ENCODE data around the gene AMOTL1. TPM values are rescaled to one million over a fixed set of nuclear protein-coding genes. Genes with fewer than 3 reads are reported as not detected.

AMOTL1 gene
- total and polyA plus RNA-seq, 2 of the 8 experiments (the other 6 are each of a cell fraction or from before 2014, with no cell fraction given), result 9.0 to 27.6 TPM

DNA sequence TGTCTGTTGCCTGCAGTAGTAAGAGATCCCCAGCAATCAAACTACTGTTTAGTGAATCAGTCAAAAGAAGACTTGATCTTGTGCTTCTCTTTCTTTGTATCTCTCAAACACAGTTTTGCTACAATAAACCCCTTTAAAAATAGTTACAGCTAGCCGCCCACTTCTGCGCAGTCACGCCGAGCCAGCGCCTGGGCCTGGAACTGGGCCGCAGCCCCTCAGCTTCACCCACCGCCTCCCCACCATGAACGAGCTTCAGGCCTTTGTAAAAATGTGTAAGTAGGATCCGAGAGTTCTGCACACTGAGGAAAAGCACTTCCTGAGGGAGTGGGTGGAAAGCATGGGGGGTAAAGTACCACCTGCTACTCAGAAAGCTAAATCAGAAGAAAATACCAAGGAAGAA is 144.7 kb downstream of the AMOTL1 start:
- ChIA-PET CTCF (ENCODE audit: partially characterized antibody) (interaction anchor here (0.6 to 2.5 kb wide), 5 partner anchors 9 to 1888 kb away, joined by 3 to 9 read pairs (median 3); no protein-coding TSS in a partner anchor), POLR2A (ENCODE audit: partially characterized antibody) (interaction anchor here (2.2 kb wide), 1 partner anchor 12 kb away, joined by 6 read pairs; no protein-coding TSS in a partner anchor)
- H4K5ac ChIP-seq (ENCODE audit: insufficient read length, low read depth, low read length), result no peak overlapping the region
- H3K9me3 ChIP-seq (ENCODE audit: insufficient read depth in 2 of 2, low read depth in 1 of 2, low read length in 1 of 2), result no peaks in the 10 kb centered on the region
- H3K4ac ChIP-seq (replicated peaks; ENCODE audit: insufficient read length, low read depth, low read length), result no peak overlapping the region
- no peaks in the 10 kb centered on the region for H3K79me1 ChIP-seq (ENCODE audit: low read depth, low read length)
- FAIRE-seq, result no peak
- no peak overlapping the region for H3K4me3 ChIP-seq (ENCODE audit: extremely low read depth in 1 of 4, insufficient read depth in 2 of 4, low read depth in 3 of 4, low read length in 4 of 4)
- peaks cover 0 to 1% (median 0%) of the 10 kb centered on the region in 4 experiments; a peak in 1 of 7 replicates for H3K27me3 ChIP-seq (replicated peaks in 1 of 4; ENCODE audit: control insufficient read depth in 3 of 4, extremely low read depth in 1 of 4, insufficient read depth in 3 of 4, low read length in 3 of 4)
- H3K9ac ChIP-seq (replicated peaks in 1 of 4; ENCODE audit: extremely low read depth in 1 of 4, low read depth in 3 of 4, low read length in 3 of 4), result no peak overlapping the region
- H3K36me3 ChIP-seq (ENCODE audit: control insufficient read depth in 2 of 4, insufficient read depth in 4 of 4, low read length in 3 of 4), result no peaks in the 10 kb centered on the region
- H2BK20ac ChIP-seq (ENCODE audit: low read length), result no peak overlapping the region
- H3K27ac ChIP-seq (ENCODE audit: low read depth, low read length), result no peak overlapping the region
- no peaks in the 10 kb centered on the region for H3K79me2 ChIP-seq (ENCODE audit: control insufficient read depth in 1 of 2, insufficient read depth in 2 of 2, low read length in 2 of 2)
- no peak overlapping the region for H3K18ac ChIP-seq (ENCODE audit: extremely low read depth, low read length)
- peaks cover 0 to 3% (median 0%) of the 10 kb centered on the region in 4 experiments; a peak in 1 of 7 replicates for H3K4me1 ChIP-seq (replicated peaks in 1 of 4; ENCODE audit: control insufficient read depth in 3 of 4, insufficient read depth in 4 of 4, low read length in 3 of 4)
- no peak overlapping the region for H4K91ac ChIP-seq (replicated peaks; ENCODE audit: insufficient read length, low read length)
- no peak overlapping the region for H4K8ac ChIP-seq (ENCODE audit: extremely low read depth, insufficient read depth, low read length)
- 88% methylated on average over 9 of the region's 9 CpGs; no CpG with 5 or more reads in 1 of the 2 experiments for WGBS, 2 experiments (ENCODE audit: extremely low coverage in 1 of 2, insufficient coverage in 1 of 2, insufficient read length in 1 of 2, insufficient replicate concordance in 2 of 2, low coverage in 1 of 2, low lambda C conversion rate in 2 of 2, missing lambda C conversion rate in 1 of 2)
- H3K14ac ChIP-seq (ENCODE audit: insufficient read length), result no peak overlapping the region
- no peak overlapping the region for H3K23ac ChIP-seq (ENCODE audit: insufficient read length)
- H3K4me2 ChIP-seq (ENCODE audit: insufficient read depth in 1 of 2, low read depth in 2 of 2, low read length in 2 of 2), result no peak overlapping the region
- no peak for DNase-seq (ENCODE audit: low read depth in 1 of 2, low spot score in 2 of 2)
- H2BK12ac ChIP-seq (ENCODE audit: low read depth, low read length), result no peak overlapping the region
- no peak overlapping the region for H2BK5ac ChIP-seq (ENCODE audit: low read depth, low read length)
- no peak overlapping the region for H2AFZ ChIP-seq (ENCODE audit: low read length)
- H3K56ac ChIP-seq (replicated peaks; ENCODE audit: insufficient read length, low read depth, low read length), result no peak overlapping the region
- H2BK15ac ChIP-seq (ENCODE audit: low read length), result no peak overlapping the region
- no peak overlapping the region for H2AK5ac ChIP-seq (ENCODE audit: low read depth, low read length)
- H3K23me2 ChIP-seq (ENCODE audit: low read depth, low read length), result no peaks in the 10 kb centered on the region; the same call in 1 of the 2 replicates
- no peak overlapping the region for H2BK120ac ChIP-seq (replicated peaks; ENCODE audit: low read depth, low read length)
- H4K20me1 ChIP-seq (replicated peaks in 1 of 2; ENCODE audit: control insufficient read depth in 1 of 2, insufficient read depth in 2 of 2, low read length in 2 of 2), result no peaks in the 10 kb centered on the region
- TF ChIP-seq RAD21 (IDR thresholded peaks at IDR 0.05 in 1 of 2, conservative IDR thresholded peaks at IDR 0.05 in 1 of 2; ENCODE audit: low read depth in 2 of 2, low read length in 2 of 2) (no peak), SUZ12 (IDR thresholded peaks at IDR 0.05; ENCODE audit: low read length) (no peak), CTBP2 (IDR thresholded peaks at IDR 0.05; ENCODE audit: borderline replicate concordance, insufficient read depth, insufficient read length, low read length) (no peak), TAF1 (IDR thresholded peaks at IDR 0.05; ENCODE audit: low read depth, low read length) (no peak), CTCF (IDR thresholded peaks at IDR 0.05; ENCODE audit: control extremely low read depth in 1 of 3, insufficient read depth in 1 of 3, low read depth in 1 of 3, low read length in 3 of 3) (no peak), GABPA (IDR thresholded peaks at IDR 0.05; ENCODE audit: borderline replicate concordance, insufficient read depth, low read length) (no peak), POU5F1 (IDR thresholded peaks at IDR 0.05; ENCODE audit: low read depth, low read length) (no peak), FOSL1 (IDR thresholded peaks at IDR 0.05; ENCODE audit: insufficient read depth, low read depth, low read length) (no peak), KDM5A (IDR thresholded peaks at IDR 0.05; ENCODE audit: low read length) (no peak), CHD1 (IDR thresholded peaks at IDR 0.05; ENCODE audit: low read depth, low read length) (no peak), BRCA1 (IDR thresholded peaks at IDR 0.05; ENCODE audit: low read depth, low read length) (no peak)
